Measurements from ENCODE around the gene HACE1.

Gene HACE1

GRCh38 chr6:104859225-104860146 lies at the start of gene HACE1:
HACE1 (minus strand) TSS chr6:104859919; CDS start chr6:104859642, 277 bp downstream.
- CTCF ChIA-PET = interaction anchor here (0.5 to 1.5 kb wide), 7 partner anchors 13 to 1466 kb away, joined by 3 read pairs; partner anchors contain the start of gene ATG5
- peak within 1 kb of the TSS; percentile 70; the same call in 1 of the 2 replicates for H3K27ac ChIP-seq (ENCODE audit: extremely low read depth, low read depth, low read length)
- POLR2A ChIA-PET = interaction anchor here (0.6 to 1.7 kb wide), 6 partner anchors 8 to 98 kb away, joined by 3 to 7 read pairs (median 4); partner anchors contain the start of gene LIN28B
- no peaks in the 10 kb centered on the region for H3K4me1 ChIP-seq (ENCODE audit: control insufficient read depth, insufficient read depth, low read length)
- H3K4me3 ChIP-seq (ENCODE audit: low read depth, low read length) = peak within 1 kb of the TSS; percentile 100
- H3K9me3 ChIP-seq (ENCODE audit: control insufficient read depth, insufficient read depth, low read depth, low read length) = no peaks in the 10 kb centered on the region
- H3K36me3 ChIP-seq (ENCODE audit: control insufficient read depth in 2 of 2, insufficient read depth in 1 of 2, low read length in 2 of 2) = no peaks in the 10 kb centered on the region; a peak in 1 of 3 replicates
- TF ChIP-seq ZBTB17 (tag by site-specific recombination; IDR thresholded peaks at IDR 0.05) = peak; percentile 100
- no peak; the same call in 1 of the 2 replicates for TF ChIP-seq ZNF10 (tag by site-specific recombination; IDR thresholded peaks at IDR 0.05)
- TF ChIP-seq TRIM28 (IDR thresholded peaks at IDR 0.05; ENCODE audit: borderline replicate concordance, low read length) = peak; percentile 44; the same call in 1 of the 2 replicates
- TF ChIP-seq ZNF768 (tag by site-specific recombination; IDR thresholded peaks at IDR 0.05) = no peak
- TF ChIP-seq ZNF449 (tag by site-specific recombination; IDR thresholded peaks at IDR 0.05) = peak; percentile 71
- TF ChIP-seq ZNF214 (tag by site-specific recombination; IDR thresholded peaks at IDR 0.05; ENCODE audit: borderline replicate concordance) = no peak
- 0 out of 2 replicates have a peak, but pooled peaks have one; percentile 10 for TF ChIP-seq ZNF585B (tag by site-specific recombination; IDR thresholded peaks at IDR 0.05)
- TF ChIP-seq KLF10 (tag by site-specific recombination; IDR thresholded peaks at IDR 0.05) = peak; percentile 35
- TF ChIP-seq ZNF133 (tag by site-specific recombination; IDR thresholded peaks at IDR 0.05) = no peak
- TF ChIP-seq BCL6B (tag by site-specific recombination; IDR thresholded peaks at IDR 0.05) = no peak
- TF ChIP-seq ZNF785 (tag by site-specific recombination; IDR thresholded peaks at IDR 0.05) = no peak
- peak; percentile 63 for TF ChIP-seq KLF9 (tag by site-specific recombination; IDR thresholded peaks at IDR 0.05; ENCODE audit: low read depth)
- TF ChIP-seq ZNF501 (tag by site-specific recombination; IDR thresholded peaks at IDR 0.05) = peak; percentile 75; the same call in 1 of the 2 replicates
- TF ChIP-seq ZNF610 (tag by site-specific recombination; IDR thresholded peaks at IDR 0.05; ENCODE audit: borderline replicate concordance) = peak; percentile 37; the same call in 1 of the 2 replicates
- TF ChIP-seq ZNF76 (tag by site-specific recombination; IDR thresholded peaks at IDR 0.05; ENCODE audit: borderline replicate concordance, low read depth) = peak; percentile 96
- peak; percentile 72 for TF ChIP-seq KLF1 (tag by site-specific recombination; IDR thresholded peaks at IDR 0.05)
- peak; percentile 79; the same call in 1 of the 2 replicates for TF ChIP-seq KLF16 (tag by site-specific recombination; IDR thresholded peaks at IDR 0.05)
- no peak for TF ChIP-seq ZNF791 (tag by site-specific recombination; IDR thresholded peaks at IDR 0.05)
- no peak; the same call in 1 of the 2 replicates for TF ChIP-seq TSHZ1 (tag by site-specific recombination; IDR thresholded peaks at IDR 0.05; ENCODE audit: borderline replicate concordance)
- peak; percentile 59; the same call in 1 of the 2 replicates for TF ChIP-seq ZNF398 (tag by site-specific recombination; IDR thresholded peaks at IDR 0.05)
- no peak for TF ChIP-seq AEBP2 (tag by site-specific recombination; IDR thresholded peaks at IDR 0.05; ENCODE audit: borderline replicate concordance)
- TF ChIP-seq YY1 (tag by site-specific recombination; IDR thresholded peaks at IDR 0.05) = peak; percentile 50; the same call in 1 of the 2 replicates
- peak; percentile 85 for TF ChIP-seq PRDM1 (tag by site-specific recombination; IDR thresholded peaks at IDR 0.05)
- no peak for TF ChIP-seq ZBTB21 (tag by site-specific recombination; IDR thresholded peaks at IDR 0.05)
- TF ChIP-seq ZNF433 (tag by site-specific recombination; IDR thresholded peaks at IDR 0.05; ENCODE audit: low read depth) = no peak
- no peak for TF ChIP-seq ZNF155 (tag by site-specific recombination; IDR thresholded peaks at IDR 0.05)
- TF ChIP-seq ZNF530 (tag by site-specific recombination; IDR thresholded peaks at IDR 0.05; ENCODE audit: low read depth) = no peak
